ENCODE results near the gene CDC14C.

Gene CDC14C

DNA sequence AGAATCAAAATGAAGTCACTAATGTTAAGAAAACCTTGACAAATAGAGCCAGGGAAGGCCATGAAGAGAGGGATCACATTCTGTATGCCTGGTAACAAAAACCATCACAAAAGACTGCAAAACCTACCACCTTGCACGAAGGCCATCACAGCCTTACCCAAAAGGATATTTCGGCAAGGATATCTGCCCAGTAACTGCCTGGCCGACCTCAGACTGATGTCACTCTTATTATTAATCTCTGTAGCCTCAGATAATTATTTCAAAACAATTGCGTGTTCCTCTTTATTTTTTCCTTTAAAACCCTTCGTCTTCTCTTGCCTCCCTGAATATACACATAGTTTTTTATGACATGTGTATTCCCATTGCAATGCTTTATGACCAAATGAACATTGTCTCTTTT is 52.5 kb downstream of the CDC14C start:
- no peak for DNase-seq

Measured in NCI-H774 (cell line).